GM12875 (cell line): ENCODE results near the gene BRCA2.

Experiments
- H3K4me3 ChIP-seq: one replicate; pipeline ENCODE4 v1.5.1; 2011; ENCODE audit warnings: low read depth, low read length, control low read depth
- CTCF ChIP-seq: IDR thresholded peaks from 2 replicates; pipeline ENCODE4 v1.5.1; 2011; ENCODE audit warnings: low read depth, mild to moderate bottlenecking, control low read depth, inconsistent platforms, low read length, moderate library complexity, borderline replicate concordance; ENCODE audit not compliant: insufficient read depth

The BRCA2 gene

GRCh38 chr13:32281096-32281495 lies 34.2 kb upstream of the BRCA2 start:
- TF ChIP-seq CTCF: no peak

GRCh38 chr13:32282096-32282711 lies 33.1 kb upstream of the BRCA2 start:
- H3K4me3 ChIP-seq: no peak overlapping the region
- no peak for TF ChIP-seq CTCF

More at GRCh38 chr13:32281096-32281495, 34.2 kb upstream of the BRCA2 start:
- H3K4me3 ChIP-seq: no peak overlapping the region

- no peak overlapping the region for H3K4me3 ChIP-seq
- TF ChIP-seq CTCF: no peak
These were observed 30.2 kb upstream of the BRCA2 start for GRCh38 chr13:32284927-32285632.

- TF ChIP-seq CTCF: no peak
- H3K4me3 ChIP-seq: no peak overlapping the region
These were observed 29.7 kb upstream of the BRCA2 start for GRCh38 chr13:32285633-32285965.

GRCh38 chr13:32297206-32297605 lies 18.1 kb upstream of the BRCA2 start:
- H3K4me3 ChIP-seq: no peak overlapping the region
- no peak for TF ChIP-seq CTCF

- no peak for TF ChIP-seq CTCF
- no peak overlapping the region for H3K4me3 ChIP-seq
These were observed 16.6 kb upstream of the BRCA2 start for GRCh38 chr13:32298695-32299094.

- TF ChIP-seq CTCF: no peak
- no peak overlapping the region for H3K4me3 ChIP-seq
These were observed 15.4 kb upstream of the BRCA2 start for GRCh38 chr13:32299893-32300292.
